HepG2 (cell line): Measurements from ENCODE around the gene PHF23. TPM values are rescaled to one million over a fixed set of nuclear protein-coding genes. Genes with fewer than 3 reads are reported as not detected.
A peak's percentile ranks its signal among the peaks of the same experiment; 100 is the strongest.

Source experiments
- ARID3A ChIP-seq: IDR thresholded peaks from 2 replicates; pipeline ENCODE4 v1.6.1; 2012; ENCODE audit warnings: low read depth, low read length, improper control_type of control experiment
- ASH2L ChIP-seq: fragments of 300-600, 200-600 bp; sonication (generic); IDR thresholded peaks from 2 replicates; pipeline ENCODE4 v1.7.0; 2017; ENCODE audit warnings: low read depth, mild to moderate bottlenecking, moderate library complexity, mixed read lengths, low read length; ENCODE audit not compliant: insufficient read length
- ELF1 ChIP-seq: sonication (generic); formaldehyde crosslinking; IDR thresholded peaks from 2 replicates; pipeline ENCODE4 v1.4.0; 2020; ENCODE audit warnings: missing genetic modification reagents
- GATAD1 ChIP-seq: IDR thresholded peaks from 2 replicates; pipeline ENCODE4 v1.6.1; 2016; ENCODE audit warnings: missing genetic modification reagents, missing compliant biosample characterization
- MAFF ChIP-seq: IDR thresholded peaks from 2 replicates; pipeline ENCODE4 v1.6.1; 2011; ENCODE audit warnings: low read depth, low read length, improper control_type of control experiment
- NFE2 ChIP-seq: sonication (generic); formaldehyde crosslinking; IDR thresholded peaks from 2 replicates; pipeline ENCODE4 v1.4.0; 2020; ENCODE audit warnings: missing genetic modification reagents
- NR3C1 ChIP-seq: sonication (generic); formaldehyde crosslinking; IDR thresholded peaks from 2 replicates; pipeline ENCODE4 v1.4.0; 2020; ENCODE audit warnings: missing genetic modification reagents
- PAF1 ChIP-seq: IDR thresholded peaks from 2 replicates; pipeline ENCODE4 v1.6.1; 2016; ENCODE audit warnings: missing genetic modification reagents, missing compliant biosample characterization
- PHB2 ChIP-seq: fragments of 450-650 bp; IDR thresholded peaks from 2 replicates; pipeline ENCODE4 v1.6.1; 2018; ENCODE audit not compliant: partially characterized antibody
- YEATS2 ChIP-seq: sonication (generic); formaldehyde crosslinking; IDR thresholded peaks from 2 replicates; pipeline ENCODE4 v1.4.0; 2020; ENCODE audit warnings: missing genetic modification reagents, borderline replicate concordance
- ZBTB1 ChIP-seq: sonication (generic); formaldehyde crosslinking; IDR thresholded peaks from 2 replicates; pipeline ENCODE4 v1.4.0; 2020; ENCODE audit warnings: missing genetic modification reagents, borderline replicate concordance
- ZGPAT ChIP-seq: IDR thresholded peaks from 2 replicates; pipeline ENCODE4 v1.6.1; 2016; ENCODE audit warnings: mild to moderate bottlenecking
- ZNF652 ChIP-seq: IDR thresholded peaks from 2 replicates; pipeline ENCODE4 v1.6.1; 2016; ENCODE audit warnings: low read depth, borderline replicate concordance
- ZSCAN29 ChIP-seq: sonication (generic); formaldehyde crosslinking; conservative IDR thresholded peaks from 2 replicates; pipeline ENCODE4 v1.4.0; 2020; ENCODE audit warnings: mild to moderate bottlenecking, missing genetic modification reagents
- polyA plus RNA-seq, 8 experiments: library from polyadenylated mRNA; depleted of rRNA in 3 of 8; stranded (reverse) in 7 of 8; unstranded in 1 of 8; fragments of >200 nt; fragmentation: Illumina TruSeq in 4 of 8; extraction: Trizol in 4 of 8; gene quantifications; 2 replicates each; pipeline versions ENCODE4 v1.2.1 to v1.2.3, GENCODE V29; 2011 to 2016; ENCODE audit warnings: low read depth in 4 of 8, missing spikeins in 1 of 8, mixed read lengths in 1 of 8; ENCODE audit not compliant: insufficient read depth in 1 of 8
- total RNA-seq, 5 experiments: library from RNA; depleted of rRNA; stranded (reverse); fragments of >200 nt; fragmentation: Illumina TruSeq; extraction: Trizol; gene quantifications; 2 replicates each; pipeline ENCODE4 v1.2.3, GENCODE V29; 2016; ENCODE audit warnings: low read depth in 1 of 5
- TF ChIP-seq, protein P1 (sequence below): sonication (generic); formaldehyde crosslinking; IDR thresholded peaks from 2 replicates; pipeline ENCODE4 v1.4.0; 2020; ENCODE audit warnings: missing genetic modification reagents; ENCODE audit errors: not compliant biosample characterization
- TF ChIP-seq, protein P2 (sequence below): fragments of 450-650 bp; IDR thresholded peaks from 2 replicates; pipeline ENCODE4 v1.6.1; 2017; ENCODE audit warnings: mild to moderate bottlenecking
- TF ChIP-seq, protein P3 (sequence below): conservative IDR thresholded peaks from 2 replicates; pipeline ENCODE4 v1.6.1; 2018; ENCODE audit warnings: missing genetic modification reagents
- TF ChIP-seq, protein P4 (sequence below): sonication (generic); formaldehyde crosslinking; IDR thresholded peaks from 2 replicates; pipeline ENCODE4 v1.4.0; 2020; ENCODE audit warnings: missing genetic modification reagents, borderline replicate concordance

PHF23 gene
- total and polyA plus RNA-seq, 2 of the 13 experiments (the other 11 are each of a cell fraction or from before 2014, with no cell fraction given): 27.6 to 33.2 TPM

DNA sequence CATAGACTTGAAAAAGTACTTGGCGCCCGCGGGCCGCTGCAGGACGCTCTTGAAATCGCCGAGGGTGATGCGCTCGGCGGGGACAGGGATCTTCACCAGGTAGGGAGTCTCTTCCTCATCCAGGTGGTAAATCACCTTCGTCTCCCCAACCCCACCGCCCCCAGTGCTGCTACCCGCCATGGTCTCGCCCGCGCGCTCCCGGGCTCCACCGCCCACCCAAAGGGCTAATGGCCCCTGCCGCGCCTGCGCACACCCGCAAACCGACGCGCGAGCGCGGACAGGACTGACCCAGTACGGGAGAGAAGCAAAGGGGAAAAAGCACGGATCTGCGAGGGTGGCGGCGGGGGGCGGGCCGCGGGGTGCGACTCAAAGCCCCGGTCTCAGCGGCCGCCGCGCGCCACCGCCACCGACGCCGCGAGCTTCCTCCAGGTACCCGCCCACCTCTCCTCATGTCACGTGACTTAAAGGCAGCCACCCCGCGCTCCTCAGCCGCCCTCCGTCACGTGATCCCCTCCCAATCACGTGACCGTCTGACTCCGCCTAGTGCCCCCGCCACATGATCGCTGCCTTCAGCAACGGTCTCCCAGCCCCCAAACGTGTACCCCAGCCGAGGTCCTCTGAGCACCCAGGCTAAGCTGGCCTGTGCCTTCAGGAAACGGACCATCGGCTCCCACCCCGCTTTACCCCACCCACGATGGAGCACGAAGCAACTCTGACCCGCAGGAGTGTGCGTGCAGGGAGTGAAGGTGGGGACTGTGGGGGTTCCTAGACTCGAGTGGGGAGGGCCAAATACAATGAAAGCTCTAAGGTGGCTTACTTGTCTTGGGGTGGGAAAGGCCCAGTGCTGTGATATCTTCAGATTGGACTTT is 4.9 kb downstream of the PHF23 start, which contains the start of gene DVL2 (continued):
- TF ChIP-seq, protein P1, sequence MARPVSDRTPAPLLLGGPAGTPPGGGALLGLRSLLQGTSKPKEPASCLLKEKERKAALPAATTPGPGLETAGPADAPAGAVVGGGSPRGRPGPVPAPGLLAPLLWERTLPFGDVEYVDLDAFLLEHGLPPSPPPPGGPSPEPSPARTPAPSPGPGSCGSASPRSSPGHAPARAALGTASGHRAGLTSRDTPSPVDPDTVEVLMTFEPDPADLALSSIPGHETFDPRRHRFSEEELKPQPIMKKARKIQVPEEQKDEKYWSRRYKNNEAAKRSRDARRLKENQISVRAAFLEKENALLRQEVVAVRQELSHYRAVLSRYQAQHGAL (CRISPR knock-in tag): peak; percentile 91
- peak; percentile 47; the same call in 1 of the 2 replicates for TF ChIP-seq ZNF652
- TF ChIP-seq, protein P2, sequence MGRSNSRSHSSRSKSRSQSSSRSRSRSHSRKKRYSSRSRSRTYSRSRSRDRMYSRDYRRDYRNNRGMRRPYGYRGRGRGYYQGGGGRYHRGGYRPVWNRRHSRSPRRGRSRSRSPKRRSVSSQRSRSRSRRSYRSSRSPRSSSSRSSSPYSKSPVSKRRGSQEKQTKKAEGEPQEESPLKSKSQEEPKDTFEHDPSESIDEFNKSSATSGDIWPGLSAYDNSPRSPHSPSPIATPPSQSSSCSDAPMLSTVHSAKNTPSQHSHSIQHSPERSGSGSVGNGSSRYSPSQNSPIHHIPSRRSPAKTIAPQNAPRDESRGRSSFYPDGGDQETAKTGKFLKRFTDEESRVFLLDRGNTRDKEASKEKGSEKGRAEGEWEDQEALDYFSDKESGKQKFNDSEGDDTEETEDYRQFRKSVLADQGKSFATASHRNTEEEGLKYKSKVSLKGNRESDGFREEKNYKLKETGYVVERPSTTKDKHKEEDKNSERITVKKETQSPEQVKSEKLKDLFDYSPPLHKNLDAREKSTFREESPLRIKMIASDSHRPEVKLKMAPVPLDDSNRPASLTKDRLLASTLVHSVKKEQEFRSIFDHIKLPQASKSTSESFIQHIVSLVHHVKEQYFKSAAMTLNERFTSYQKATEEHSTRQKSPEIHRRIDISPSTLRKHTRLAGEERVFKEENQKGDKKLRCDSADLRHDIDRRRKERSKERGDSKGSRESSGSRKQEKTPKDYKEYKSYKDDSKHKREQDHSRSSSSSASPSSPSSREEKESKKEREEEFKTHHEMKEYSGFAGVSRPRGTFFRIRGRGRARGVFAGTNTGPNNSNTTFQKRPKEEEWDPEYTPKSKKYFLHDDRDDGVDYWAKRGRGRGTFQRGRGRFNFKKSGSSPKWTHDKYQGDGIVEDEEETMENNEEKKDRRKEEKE: no peak
- peak; percentile 30; the same call in 1 of the 2 replicates for TF ChIP-seq ELF1 (CRISPR knock-in tag)
- TF ChIP-seq MAFF: no peak
- TF ChIP-seq ZBTB1 (CRISPR knock-in tag): no peak
- TF ChIP-seq ZGPAT (CRISPR knock-in tag): peak; percentile 90
- TF ChIP-seq ZSCAN29 (CRISPR knock-in tag): no peak
- peak; percentile 73 for TF ChIP-seq ASH2L
- no peak for TF ChIP-seq ARID3A
- TF ChIP-seq GATAD1 (CRISPR knock-in tag): peak; percentile 97
- TF ChIP-seq YEATS2: peak; percentile 94
- TF ChIP-seq NR3C1 (CRISPR knock-in tag): no peak
- TF ChIP-seq, protein P3, sequence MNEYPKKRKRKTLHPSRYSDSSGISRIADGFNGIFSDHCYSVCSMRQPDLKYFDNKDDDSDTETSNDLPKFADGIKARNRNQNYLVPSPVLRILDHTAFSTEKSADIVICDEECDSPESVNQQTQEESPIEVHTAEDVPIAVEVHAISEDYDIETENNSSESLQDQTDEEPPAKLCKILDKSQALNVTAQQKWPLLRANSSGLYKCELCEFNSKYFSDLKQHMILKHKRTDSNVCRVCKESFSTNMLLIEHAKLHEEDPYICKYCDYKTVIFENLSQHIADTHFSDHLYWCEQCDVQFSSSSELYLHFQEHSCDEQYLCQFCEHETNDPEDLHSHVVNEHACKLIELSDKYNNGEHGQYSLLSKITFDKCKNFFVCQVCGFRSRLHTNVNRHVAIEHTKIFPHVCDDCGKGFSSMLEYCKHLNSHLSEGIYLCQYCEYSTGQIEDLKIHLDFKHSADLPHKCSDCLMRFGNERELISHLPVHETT (CRISPR knock-in tag): peak; percentile 92
- no peak for TF ChIP-seq PHB2
- peak; percentile 95; the same call in 1 of the 2 replicates for TF ChIP-seq PAF1
- TF ChIP-seq, protein P4, sequence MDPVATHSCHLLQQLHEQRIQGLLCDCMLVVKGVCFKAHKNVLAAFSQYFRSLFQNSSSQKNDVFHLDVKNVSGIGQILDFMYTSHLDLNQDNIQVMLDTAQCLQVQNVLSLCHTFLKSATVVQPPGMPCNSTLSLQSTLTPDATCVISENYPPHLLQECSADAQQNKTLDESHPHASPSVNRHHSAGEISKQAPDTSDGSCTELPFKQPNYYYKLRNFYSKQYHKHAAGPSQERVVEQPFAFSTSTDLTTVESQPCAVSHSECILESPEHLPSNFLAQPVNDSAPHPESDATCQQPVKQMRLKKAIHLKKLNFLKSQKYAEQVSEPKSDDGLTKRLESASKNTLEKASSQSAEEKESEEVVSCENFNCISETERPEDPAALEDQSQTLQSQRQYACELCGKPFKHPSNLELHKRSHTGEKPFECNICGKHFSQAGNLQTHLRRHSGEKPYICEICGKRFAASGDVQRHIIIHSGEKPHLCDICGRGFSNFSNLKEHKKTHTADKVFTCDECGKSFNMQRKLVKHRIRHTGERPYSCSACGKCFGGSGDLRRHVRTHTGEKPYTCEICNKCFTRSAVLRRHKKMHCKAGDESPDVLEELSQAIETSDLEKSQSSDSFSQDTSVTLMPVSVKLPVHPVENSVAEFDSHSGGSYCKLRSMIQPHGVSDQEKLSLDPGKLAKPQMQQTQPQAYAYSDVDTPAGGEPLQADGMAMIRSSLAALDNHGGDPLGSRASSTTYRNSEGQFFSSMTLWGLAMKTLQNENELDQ (CRISPR knock-in tag): 0 out of 2 replicates have a peak, but pooled peaks have one; percentile 47
- no peak for TF ChIP-seq NFE2
